OCI-LY1 (cell line): ENCODE measurements around the gene RUNX1.

Experiments
- EZH2 ChIP-seq: fragments of 200-600 bp; sonication (generic), shearing (Covaris generic); IDR thresholded peaks from 2 replicates; pipeline ENCODE4 v1.8.0; 2017; ENCODE audit warnings: borderline replicate concordance, mixed run types, mild to moderate bottlenecking, antibody characterized with exemption, low read length, moderate library complexity, mixed read lengths
- TF ChIP-seq, protein P1 (sequence below): fragments of 200-600 bp; sonication (generic), shearing (Covaris generic); IDR thresholded peaks from 2 replicates; pipeline ENCODE4 v1.5.1; 2017; ENCODE audit warnings: mild to moderate bottlenecking, antibody characterized with exemption, low read length, moderate library complexity, mixed read lengths

DNA sequence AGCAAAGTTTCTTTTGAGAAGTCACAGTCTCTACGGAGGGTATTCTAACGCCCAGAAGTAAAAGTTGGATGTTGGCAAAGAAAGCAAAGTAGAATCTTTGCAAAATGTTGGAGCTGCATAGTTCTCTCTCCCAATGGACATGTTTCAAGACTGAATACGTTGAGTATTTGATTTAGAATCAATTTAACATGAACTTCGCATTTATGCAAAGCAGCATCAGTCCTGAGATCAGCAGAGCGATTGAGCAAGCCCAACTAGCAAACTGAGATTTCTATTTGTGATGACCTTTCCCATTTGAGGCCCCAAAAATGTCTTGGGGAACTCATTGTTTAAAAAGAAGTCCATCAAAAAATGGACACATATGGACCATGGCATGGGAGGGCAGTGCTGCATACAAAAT is 8.0 kb downstream of the RUNX1 start:
- TF ChIP-seq, protein P1, sequence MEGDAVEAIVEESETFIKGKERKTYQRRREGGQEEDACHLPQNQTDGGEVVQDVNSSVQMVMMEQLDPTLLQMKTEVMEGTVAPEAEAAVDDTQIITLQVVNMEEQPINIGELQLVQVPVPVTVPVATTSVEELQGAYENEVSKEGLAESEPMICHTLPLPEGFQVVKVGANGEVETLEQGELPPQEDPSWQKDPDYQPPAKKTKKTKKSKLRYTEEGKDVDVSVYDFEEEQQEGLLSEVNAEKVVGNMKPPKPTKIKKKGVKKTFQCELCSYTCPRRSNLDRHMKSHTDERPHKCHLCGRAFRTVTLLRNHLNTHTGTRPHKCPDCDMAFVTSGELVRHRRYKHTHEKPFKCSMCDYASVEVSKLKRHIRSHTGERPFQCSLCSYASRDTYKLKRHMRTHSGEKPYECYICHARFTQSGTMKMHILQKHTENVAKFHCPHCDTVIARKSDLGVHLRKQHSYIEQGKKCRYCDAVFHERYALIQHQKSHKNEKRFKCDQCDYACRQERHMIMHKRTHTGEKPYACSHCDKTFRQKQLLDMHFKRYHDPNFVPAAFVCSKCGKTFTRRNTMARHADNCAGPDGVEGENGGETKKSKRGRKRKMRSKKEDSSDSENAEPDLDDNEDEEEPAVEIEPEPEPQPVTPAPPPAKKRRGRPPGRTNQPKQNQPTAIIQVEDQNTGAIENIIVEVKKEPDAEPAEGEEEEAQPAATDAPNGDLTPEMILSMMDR = no peak
- TF ChIP-seq EZH2 = no peak
